ENCODE results near the gene SLC6A18.

The SLC6A18 gene

GRCh38 chr5:1187950-1188334 lies 37.2 kb upstream of the SLC6A18 start:
- no peak for DNase-seq

GRCh38 chr5:1188464-1188863 lies 36.7 kb upstream of the SLC6A18 start:
- no peak for DNase-seq

GRCh38 chr5:1189269-1189668 lies 35.9 kb upstream of the SLC6A18 start:
- no peak for DNase-seq

GRCh38 chr5:1190278-1190677 lies 34.9 kb upstream of the SLC6A18 start:
- no peak for DNase-seq

- DNase-seq, result no peak
These were observed 34.3 kb upstream of the SLC6A18 start for GRCh38 chr5:1190837-1191239.

GRCh38 chr5:1192971-1193590 lies 32.1 kb upstream of the SLC6A18 start:
- no peak for DNase-seq

GRCh38 chr5:1193591-1193985 lies 31.6 kb upstream of the SLC6A18 start:
- no peak for DNase-seq

GRCh38 chr5:1194378-1194777 lies 30.8 kb upstream of the SLC6A18 start:
- no peak for DNase-seq

GRCh38 chr5:1195439-1195838 lies 29.7 kb upstream of the SLC6A18 start:
- DNase-seq, result no peak

GRCh38 chr5:1195916-1196315 lies 29.3 kb upstream of the SLC6A18 start:
- no peak for DNase-seq

GRCh38 chr5:1196562-1196961 lies 28.6 kb upstream of the SLC6A18 start:
- DNase-seq, result no peak

- DNase-seq, result no peak
These were observed 27.1 kb upstream of the SLC6A18 start for GRCh38 chr5:1197876-1198666.

- no peak for DNase-seq
These were observed 25.9 kb upstream of the SLC6A18 start for GRCh38 chr5:1199340-1199648.

GRCh38 chr5:1199649-1200494 lies 25.3 kb upstream of the SLC6A18 start:
- DNase-seq, result no peak

- no peak for DNase-seq
These were observed 24.5 kb upstream of the SLC6A18 start for GRCh38 chr5:1200495-1201326.

- no peak for DNase-seq
These were observed 23.7 kb upstream of the SLC6A18 start, which contains the start of gene SLC6A19 for GRCh38 chr5:1201327-1202025. SLC6A19 (plus strand) TSS chr5:1201595; CDS start chr5:1201651, 56 bp downstream.

- DNase-seq, result no peak
These were observed 23.0 kb upstream of the SLC6A18 start for GRCh38 chr5:1202026-1202797.

- DNase-seq, result no peak
These were observed 22.4 kb upstream of the SLC6A18 start for GRCh38 chr5:1202798-1203185.

GRCh38 chr5:1203311-1203967 lies 21.7 kb upstream of the SLC6A18 start:
- no peak for DNase-seq

- DNase-seq, result no peak
These were observed 21.1 kb upstream of the SLC6A18 start for GRCh38 chr5:1203968-1204692.
